Measurements from ENCODE around the gene MC1R.
A peak's percentile ranks its signal among the peaks of the same experiment; 100 is the strongest.
"Not testable (repeated sequence)": the region's sequence is repeated elsewhere in the genome, so short reads cannot be mapped to it uniquely, and the experiment has no call there.

The MC1R gene

GRCh38 chr16:89914642-89915285, 3.9 kb upstream of the MC1R start:
- DNase-seq (ENCODE audit: low spot score) = not testable (repeated sequence)

- DNase-seq (ENCODE audit: low spot score) = no peak
Observed at GRCh38 chr16:89915303-89916232, 3.1 kb upstream of the MC1R start.

- DNase-seq (ENCODE audit: low spot score) = peak; percentile 81
Observed at GRCh38 chr16:89917773-89918452, 749 bp upstream of the MC1R start.

- no peak for DNase-seq (ENCODE audit: low spot score)
Observed at GRCh38 chr16:89919535-89920406, 1.1 kb downstream of the MC1R start.

GRCh38 chr16:89920723-89921122, 2.1 kb downstream of the MC1R start:
- no peak for DNase-seq (ENCODE audit: low spot score)

- DNase-seq (ENCODE audit: low spot score) = no peak
Observed at GRCh38 chr16:89921131-89921701, 2.6 kb downstream of the MC1R start.

GRCh38 chr16:89921702-89922476, 3.2 kb downstream of the MC1R start:
- DNase-seq (ENCODE audit: low spot score) = peak; percentile 47

- peak; percentile 24 for DNase-seq (ENCODE audit: low spot score)
Observed at GRCh38 chr16:89922477-89922883, 3.8 kb downstream of the MC1R start.

- peak; percentile 81 for DNase-seq (ENCODE audit: low spot score)
Observed at GRCh38 chr16:89922884-89923639, 4.4 kb downstream of the MC1R start, which contains the start of gene TUBB3. Gene TUBB3 (plus strand): TSS chr16:89923342. CDS start chr16:89923402, 60 bp downstream.

- no peak for DNase-seq (ENCODE audit: low spot score)
Observed at GRCh38 chr16:89923640-89924296, 5.1 kb downstream of the MC1R start.

- no peak for DNase-seq (ENCODE audit: low spot score)
Observed at GRCh38 chr16:89924297-89924924, 5.7 kb downstream of the MC1R start.

- DNase-seq (ENCODE audit: low spot score) = no peak
Observed at GRCh38 chr16:89924925-89925307, 6.3 kb downstream of the MC1R start.

- no peak for DNase-seq (ENCODE audit: low spot score)
Observed at GRCh38 chr16:89925596-89926079, 7.0 kb downstream of the MC1R start.

GRCh38 chr16:89931305-89931896, 12.7 kb downstream of the MC1R start:
- no peak for DNase-seq (ENCODE audit: low spot score)

GRCh38 chr16:89931964-89932363, 13.3 kb downstream of the MC1R start:
- DNase-seq (ENCODE audit: low spot score) = no peak

GRCh38 chr16:89934019-89934418, 15.4 kb downstream of the MC1R start:
- not testable (repeated sequence) for DNase-seq (ENCODE audit: low spot score)

GRCh38 chr16:89934611-89935553, 16.2 kb downstream of the MC1R start:
- no peak for DNase-seq (ENCODE audit: low spot score)

Measured in LoVo (cell line).